Lower lobe of right lung (tissue), 2 donors: ENCODE data around the gene MEOX1. TPM values are rescaled to one million over a fixed set of nuclear protein-coding genes. Genes with fewer than 3 reads are reported as not detected.

Experiments
- ATAC-seq, 2 donors: fragments of 200-7000 bp; cut with Tn5 transposase; one replicate each; pipeline ENCODE4 v1.9.1; 2020 to 2022; ENCODE audit warnings: mild to moderate bottlenecking in 2 of 2, moderate library complexity in 2 of 2
- DNase-seq: peaks from one replicate; pipeline ENCODE4 v3.0.0-alpha.2; 2020
- H3K27ac ChIP-seq: fragments of 200-600 bp; one replicate; pipeline ENCODE4 v1.8.0; 2022
- H3K27me3 ChIP-seq: fragments of 200-600 bp; one replicate; pipeline ENCODE4 v1.8.0; 2022; ENCODE audit warnings: low read depth
- H3K36me3 ChIP-seq: fragments of 200-600 bp; one replicate; pipeline ENCODE4 v1.8.0; 2022; ENCODE audit warnings: mild to moderate bottlenecking
- H3K4me1 ChIP-seq: fragments of 200-600 bp; one replicate; pipeline ENCODE4 v1.8.0; 2022
- H3K4me3 ChIP-seq: fragments of 200-600 bp; one replicate; pipeline ENCODE4 v1.8.0; 2022; ENCODE audit warnings: mild to moderate bottlenecking
- H3K9me3 ChIP-seq: fragments of 200-600 bp; one replicate; pipeline ENCODE4 v1.8.0; 2022
- intact Hi-C: fragments of 100-400 bp; cut with DNase I; formaldehyde crosslinking; loops from one replicate; pipeline ENCODE4 v1.11.0; 2022
- total RNA-seq: library from RNA; stranded (reverse); fragmentation: NEBNext Ultra II Directional; extraction: Animal tissue kit (Norgen Biotek cat#: 25700); gene quantifications from one replicate; pipeline ENCODE4 v1.2.1, GENCODE V29; 2021
- TF ChIP-seq, protein P1 (sequence below): fragments of 200-600 bp; IDR thresholded peaks from one replicate; pipeline ENCODE4 v1.8.0; 2022; ENCODE audit warnings: antibody characterized with exemption, mild to moderate bottlenecking
- donor health status: DM: no; HTN: yes; CAD: no; lungs with severe emphysema.

MEOX1 gene
- total RNA-seq, 1 donor from 2014 or later = 0.86 TPM

- no peak overlapping the region for H3K27ac ChIP-seq
- ATAC-seq (no peak), DNase-seq (no peak)
- TF ChIP-seq, protein P1, sequence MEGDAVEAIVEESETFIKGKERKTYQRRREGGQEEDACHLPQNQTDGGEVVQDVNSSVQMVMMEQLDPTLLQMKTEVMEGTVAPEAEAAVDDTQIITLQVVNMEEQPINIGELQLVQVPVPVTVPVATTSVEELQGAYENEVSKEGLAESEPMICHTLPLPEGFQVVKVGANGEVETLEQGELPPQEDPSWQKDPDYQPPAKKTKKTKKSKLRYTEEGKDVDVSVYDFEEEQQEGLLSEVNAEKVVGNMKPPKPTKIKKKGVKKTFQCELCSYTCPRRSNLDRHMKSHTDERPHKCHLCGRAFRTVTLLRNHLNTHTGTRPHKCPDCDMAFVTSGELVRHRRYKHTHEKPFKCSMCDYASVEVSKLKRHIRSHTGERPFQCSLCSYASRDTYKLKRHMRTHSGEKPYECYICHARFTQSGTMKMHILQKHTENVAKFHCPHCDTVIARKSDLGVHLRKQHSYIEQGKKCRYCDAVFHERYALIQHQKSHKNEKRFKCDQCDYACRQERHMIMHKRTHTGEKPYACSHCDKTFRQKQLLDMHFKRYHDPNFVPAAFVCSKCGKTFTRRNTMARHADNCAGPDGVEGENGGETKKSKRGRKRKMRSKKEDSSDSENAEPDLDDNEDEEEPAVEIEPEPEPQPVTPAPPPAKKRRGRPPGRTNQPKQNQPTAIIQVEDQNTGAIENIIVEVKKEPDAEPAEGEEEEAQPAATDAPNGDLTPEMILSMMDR = no peak
- no peaks in the 10 kb centered on the region for H3K27me3 ChIP-seq
- H3K4me3 ChIP-seq = no peak overlapping the region
- intact Hi-C loops = no loop called here
- no peaks in the 10 kb centered on the region for H3K9me3 ChIP-seq
- no peaks in the 10 kb centered on the region for H3K4me1 ChIP-seq
- H3K36me3 ChIP-seq = no peaks in the 10 kb centered on the region
Observed at GRCh38 chr17:43667506-43667905, 5.8 kb upstream of the MEOX1 start.

GRCh38 chr17:43665937-43666236 is 4.2 kb upstream of the MEOX1 start:
- no peak overlapping the region for H3K4me3 ChIP-seq
- H3K27me3 ChIP-seq = no peaks in the 10 kb centered on the region
- TF ChIP-seq, protein P1 = no peak
- no peaks in the 10 kb centered on the region for H3K4me1 ChIP-seq
- no peaks in the 10 kb centered on the region for H3K36me3 ChIP-seq
- ATAC-seq (no peak), DNase-seq (no peak)
- intact Hi-C loops = no loop called here
- no peaks in the 10 kb centered on the region for H3K9me3 ChIP-seq
- H3K27ac ChIP-seq = no peak overlapping the region

DNA sequence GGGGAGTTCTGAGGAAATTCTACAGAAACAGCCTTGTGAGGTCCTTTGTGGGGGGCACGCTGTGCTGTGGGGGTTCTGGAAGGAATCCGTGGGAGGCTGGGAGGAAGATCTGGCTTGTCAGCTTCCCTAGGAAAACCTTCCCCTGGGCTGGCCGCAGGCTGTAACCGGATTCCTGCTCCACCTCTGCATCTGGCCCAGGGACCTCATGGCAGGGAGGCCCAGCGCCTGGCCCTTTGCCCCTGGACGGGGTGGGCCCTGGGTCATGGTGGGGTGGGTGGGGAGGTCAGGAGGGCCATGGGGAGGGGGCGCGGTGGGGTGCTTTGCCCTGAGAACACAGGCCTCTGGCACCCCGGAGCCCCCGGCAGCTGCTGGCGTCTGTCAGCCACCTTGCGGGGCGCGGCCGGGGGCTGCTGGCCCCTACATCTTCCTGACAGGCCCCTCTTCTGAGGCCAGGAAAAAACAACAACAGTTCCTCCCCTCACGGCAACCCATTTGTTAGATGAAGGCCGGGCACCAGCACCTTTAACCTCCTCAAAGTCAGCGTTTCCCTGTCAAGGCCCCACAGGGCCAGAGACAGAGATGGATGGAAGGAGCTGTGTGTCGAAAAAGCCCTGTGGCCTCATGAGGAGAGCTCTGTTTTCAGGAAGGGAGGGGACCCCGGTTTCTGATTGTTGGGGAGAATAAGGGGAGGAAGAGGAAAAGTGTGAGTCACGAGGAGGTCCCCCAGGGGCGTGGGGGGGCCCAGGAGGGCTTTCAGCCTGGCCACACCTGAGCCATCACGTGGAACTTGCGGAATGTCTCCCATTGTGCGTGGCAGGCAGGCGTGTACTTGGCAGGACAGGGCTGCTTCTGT is 3.6 kb upstream of the MEOX1 start:
- intact Hi-C loops = no loop called here
- no peak overlapping the region for H3K27ac ChIP-seq
- ATAC-seq = peak; percentile 21 to 41

DNA sequence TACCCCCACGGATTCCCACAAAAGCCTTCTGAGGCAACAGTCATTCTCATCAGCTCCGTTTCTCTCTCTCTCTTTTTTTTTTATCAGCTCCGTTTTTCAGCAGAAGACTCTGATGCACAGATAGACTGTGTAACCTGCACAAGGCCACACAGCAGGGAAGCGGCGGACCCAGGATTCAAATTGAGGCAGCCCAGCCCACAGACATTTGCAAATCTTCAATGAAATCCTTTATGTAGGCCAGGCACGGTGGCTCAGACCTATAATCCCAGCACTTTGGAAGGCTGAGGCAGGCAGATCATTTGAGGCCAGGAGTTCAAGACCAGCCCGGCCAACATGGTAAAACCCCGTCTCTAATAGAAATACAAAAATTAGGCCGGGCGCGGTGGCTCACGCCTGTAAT is 2.4 kb upstream of the MEOX1 start:
- Histone ChIP-seq H3K27me3 (no peaks in the 10 kb centered on the region), H3K9me3 (no peaks in the 10 kb centered on the region), H3K4me1 (no peaks in the 10 kb centered on the region), H3K27ac (no peak overlapping the region), H3K36me3 (no peaks in the 10 kb centered on the region), H3K4me3 (no peak overlapping the region)
- ATAC-seq (no peak), DNase-seq (no peak)
- intact Hi-C loops = no loop called here
- TF ChIP-seq, protein P1 = no peak

More for the DNA sequence above, 3.6 kb upstream of the MEOX1 start:
- Histone ChIP-seq H3K9me3 (no peaks in the 10 kb centered on the region), H3K27me3 (no peaks in the 10 kb centered on the region), H3K4me3 (no peak overlapping the region), H3K4me1 (no peaks in the 10 kb centered on the region), H3K36me3 (no peaks in the 10 kb centered on the region)
- TF ChIP-seq, protein P1 = no peak
- DNase-seq = no peak

DNA sequence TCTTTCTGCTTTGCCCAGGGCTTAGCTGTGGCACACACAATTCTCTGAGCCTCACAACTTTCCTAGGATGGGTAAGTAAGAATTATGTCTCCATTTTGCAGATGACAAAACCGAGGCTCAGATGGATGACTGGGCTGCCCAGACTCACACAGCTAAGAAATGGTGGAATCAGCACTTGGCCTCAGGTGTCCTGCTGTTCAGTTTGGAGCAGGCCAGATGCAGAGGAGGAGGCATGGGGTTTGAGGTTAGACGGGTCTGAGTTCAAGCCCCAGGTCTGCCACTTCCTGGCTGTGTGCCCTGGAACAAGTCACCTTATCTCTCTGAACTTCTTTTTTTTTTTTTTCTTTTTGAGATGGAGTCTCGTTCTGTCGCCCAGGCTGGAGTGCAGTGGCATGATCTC is 1.7 kb upstream of the MEOX1 start:
- H3K4me1 ChIP-seq = no peaks in the 10 kb centered on the region
- H3K36me3 ChIP-seq = no peaks in the 10 kb centered on the region
- intact Hi-C loops = no loop called here
- DNase-seq = no peak
- H3K4me3 ChIP-seq = no peak overlapping the region
- H3K27ac ChIP-seq = no peak overlapping the region
- no peaks in the 10 kb centered on the region for H3K9me3 ChIP-seq
- no peak for ATAC-seq
- H3K27me3 ChIP-seq = no peaks in the 10 kb centered on the region
- TF ChIP-seq, protein P1 = no peak
